HEK293T (cell line): Measurements from ENCODE around the gene KIRREL1.

Experiments used
- CTCF ChIA-PET: fragments of 350-600 bp; formaldehyde crosslinking; extraction: SDS; loops from one replicate; lab custom pipeline; 2021; ENCODE audit warnings: antibody characterized with exemption, inconsistent platforms; lab: Yijun Ruan, JAX
- POLR2A ChIA-PET: fragments of 350-600 bp; formaldehyde crosslinking; extraction: SDS; loops from one replicate; lab custom pipeline; 2020; ENCODE audit warnings: antibody characterized with exemption, inconsistent platforms; lab: Yijun Ruan, JAX
- DNase-seq: peaks from one replicate; pipeline ENCODE4 v3.0.0; 2012; ENCODE audit warnings: mixed read lengths; ENCODE audit errors: extremely low spot score
- ARNT ChIP-seq: fragments of 450-650 bp; IDR thresholded peaks from 2 replicates; pipeline ENCODE4 v1.6.1; 2017; ENCODE audit warnings: mild to moderate bottlenecking
- BHLHE40 ChIP-seq: fragments of 450-650 bp; IDR thresholded peaks from 2 replicates; pipeline ENCODE4 v1.6.1; 2016; ENCODE audit warnings: mild to moderate bottlenecking, moderate library complexity, borderline replicate concordance
- CTBP1 ChIP-seq: fragments of 450-650 bp; IDR thresholded peaks from 2 replicates; pipeline ENCODE4 v1.6.1; 2016; ENCODE audit warnings: borderline replicate concordance
- ELF4 ChIP-seq: fragments of 450-650 bp; IDR thresholded peaks from 2 replicates; pipeline ENCODE4 v1.6.1; 2017; ENCODE audit warnings: antibody characterized with exemption
- FOXA1 ChIP-seq: fragments of 450-650 bp; IDR thresholded peaks from 2 replicates; pipeline ENCODE4 v1.6.1; 2016; ENCODE audit warnings: mild to moderate bottlenecking
- FOXK2 ChIP-seq: fragments of 450-650 bp; IDR thresholded peaks from 2 replicates; pipeline ENCODE4 v1.6.1; 2016; ENCODE audit warnings: mild to moderate bottlenecking
- FOXM1 ChIP-seq: fragments of 450-650 bp; IDR thresholded peaks from 2 replicates; pipeline ENCODE4 v1.6.1; 2017; ENCODE audit warnings: mild to moderate bottlenecking, borderline replicate concordance
- HDGF ChIP-seq: fragments of 450-650 bp; IDR thresholded peaks from 2 replicates; pipeline ENCODE4 v1.6.1; 2017; ENCODE audit warnings: antibody characterized with exemption, borderline replicate concordance
- L3MBTL2 ChIP-seq: fragments of 450-650 bp; conservative IDR thresholded peaks from 2 replicates; pipeline ENCODE4 v1.6.1; 2016; ENCODE audit warnings: mild to moderate bottlenecking
- LEF1 ChIP-seq: fragments of 450-650 bp; IDR thresholded peaks from 2 replicates; pipeline ENCODE4 v1.6.1; 2017; ENCODE audit warnings: mild to moderate bottlenecking, borderline replicate concordance
- NFRKB ChIP-seq: fragments of 450-650 bp; IDR thresholded peaks from 2 replicates; pipeline ENCODE4 v1.6.1; 2016; ENCODE audit warnings: mild to moderate bottlenecking, moderate library complexity
- PKNOX1 ChIP-seq: fragments of 450-650 bp; IDR thresholded peaks from 2 replicates; pipeline ENCODE4 v1.6.1; 2016
- SP1 ChIP-seq: fragments of 450-650 bp; IDR thresholded peaks from 2 replicates; pipeline ENCODE4 v1.6.1; 2017
- SUZ12 ChIP-seq: fragments of 450-650 bp; IDR thresholded peaks from 2 replicates; pipeline ENCODE4 v1.6.1; 2016; ENCODE audit warnings: mild to moderate bottlenecking
- TARDBP ChIP-seq: fragments of 450-650 bp; IDR thresholded peaks from 2 replicates; pipeline ENCODE4 v1.6.1; 2016
- ZNF384 ChIP-seq: fragments of 450-650 bp; IDR thresholded peaks from 2 replicates; pipeline ENCODE4 v1.6.1; 2016

Gene KIRREL1

GRCh38 chr1:157960773-157961172 lies 32.7 kb upstream of the KIRREL1 start:
- ChIA-PET CTCF (interaction anchor here (0.6 to 8.0 kb wide), 4 partner anchors 9 to 160 kb away, joined by 3 to 145 read pairs (median 4); no protein-coding TSS in a partner anchor), POLR2A (no interaction called here)
- no peak for TF ChIP-seq FOXA1
- TF ChIP-seq LEF1: no peak
- TF ChIP-seq ZNF384: no peak
- TF ChIP-seq HDGF: no peak
- TF ChIP-seq ARNT: no peak
- TF ChIP-seq L3MBTL2: no peak
- DNase-seq: no peak

GRCh38 chr1:157961805-157962762 lies 31.4 kb upstream of the KIRREL1 start:
- ChIA-PET POLR2A (interaction anchor here (0.9 to 1.3 kb wide), 2 partner anchors 163 to 216 kb away, joined by 3 read pairs; no protein-coding TSS in a partner anchor), CTCF (interaction anchor here (1.0 to 8.0 kb wide), 7 partner anchors 10 to 159 kb away, joined by 3 to 145 read pairs (median 4); no protein-coding TSS in a partner anchor)
- DNase-seq: no peak
- no peak for TF ChIP-seq ELF4

- ChIA-PET CTCF (interaction anchor here (0.6 to 8.0 kb wide), 11 partner anchors 19 to 198 kb away, joined by 3 to 145 read pairs (median 5); no protein-coding TSS in a partner anchor), POLR2A (interaction anchor here (1.4 kb wide), 1 partner anchor 158 kb away, joined by 3 read pairs; no protein-coding TSS in a partner anchor)
- peak; percentile 85 for DNase-seq
- no peak for TF ChIP-seq CTBP1
- TF ChIP-seq ARNT: no peak
- no peak for TF ChIP-seq BHLHE40
- TF ChIP-seq TARDBP: no peak
- TF ChIP-seq ZNF384: no peak
- TF ChIP-seq SUZ12: no peak
- no peak for TF ChIP-seq FOXA1
These were observed 29.7 kb upstream of the KIRREL1 start for GRCh38 chr1:157963713-157964112.

GRCh38 chr1:157965584-157965983 lies 27.9 kb upstream of the KIRREL1 start:
- POLR2A ChIA-PET: no interaction called here
- CTCF ChIA-PET: interaction anchor here (0.6 to 8.0 kb wide), 4 partner anchors 122 to 850 kb away, joined by 3 to 145 read pairs (median 4); no protein-coding TSS in a partner anchor

GRCh38 chr1:157966031-157966537 lies 27.4 kb upstream of the KIRREL1 start:
- ChIA-PET POLR2A (no interaction called here), CTCF (interaction anchor here (0.6 to 8.0 kb wide), 4 partner anchors 121 to 850 kb away, joined by 3 to 145 read pairs (median 4); no protein-coding TSS in a partner anchor)
- DNase-seq: no peak
- TF ChIP-seq PKNOX1: no peak
- no peak for TF ChIP-seq BHLHE40
- no peak for TF ChIP-seq FOXA1
- TF ChIP-seq FOXM1: no peak
- TF ChIP-seq HDGF: no peak

More at GRCh38 chr1:157965584-157965983, 27.9 kb upstream of the KIRREL1 start:
- TF ChIP-seq SP1 (no peak), PKNOX1 (no peak), NFRKB (no peak), TARDBP (no peak), ZNF384 (no peak), ARNT (no peak), BHLHE40 (no peak)
- DNase-seq: no peak

GRCh38 chr1:157967205-157967604 lies 26.2 kb upstream of the KIRREL1 start:
- no peak for TF ChIP-seq LEF1
- no peak for TF ChIP-seq TARDBP
- TF ChIP-seq ZNF384: no peak
- TF ChIP-seq FOXK2: no peak
- TF ChIP-seq FOXA1: no peak
- TF ChIP-seq SUZ12: no peak
- TF ChIP-seq HDGF: no peak
- ChIA-PET CTCF (interaction anchor here (0.9 to 3.0 kb wide), 3 partner anchors 17 to 154 kb away, joined by 4 to 16 read pairs (median 12); no protein-coding TSS in a partner anchor), POLR2A (interaction anchor here (1.0 kb wide), 1 partner anchor 147 kb away, joined by 3 read pairs; no protein-coding TSS in a partner anchor)

GRCh38 chr1:157968508-157968907 lies 24.9 kb upstream of the KIRREL1 start:
- DNase-seq: no peak
- POLR2A ChIA-PET: no interaction called here
- CTCF ChIA-PET: interaction anchor here (0.6 to 3.0 kb wide), 9 partner anchors 8 to 156 kb away, joined by 3 to 16 read pairs (median 5); no protein-coding TSS in a partner anchor
- no peak for TF ChIP-seq TARDBP
- TF ChIP-seq CTBP1: no peak
- no peak for TF ChIP-seq L3MBTL2
- no peak for TF ChIP-seq SUZ12
- no peak for TF ChIP-seq BHLHE40

More at GRCh38 chr1:157967205-157967604, 26.2 kb upstream of the KIRREL1 start:
- no peak for DNase-seq
